GM19468 (cell line): ENCODE data around the gene NBR1.
"Not testable (repeated sequence)": the region's sequence is repeated elsewhere in the genome, so short reads cannot be mapped to it uniquely, and the experiment has no call there.

Experiments
- ATAC-seq: cut with Tn5 transposase; IDR thresholded peaks from one replicate; pipeline ENCODE4 v1.9.1; 2021; ENCODE audit warnings: mild to moderate bottlenecking, moderate library complexity, moderate number of reproducible peaks; ENCODE audit not compliant: unreplicated experiment; ENCODE audit errors: extremely low read depth

The NBR1 gene

DNA sequence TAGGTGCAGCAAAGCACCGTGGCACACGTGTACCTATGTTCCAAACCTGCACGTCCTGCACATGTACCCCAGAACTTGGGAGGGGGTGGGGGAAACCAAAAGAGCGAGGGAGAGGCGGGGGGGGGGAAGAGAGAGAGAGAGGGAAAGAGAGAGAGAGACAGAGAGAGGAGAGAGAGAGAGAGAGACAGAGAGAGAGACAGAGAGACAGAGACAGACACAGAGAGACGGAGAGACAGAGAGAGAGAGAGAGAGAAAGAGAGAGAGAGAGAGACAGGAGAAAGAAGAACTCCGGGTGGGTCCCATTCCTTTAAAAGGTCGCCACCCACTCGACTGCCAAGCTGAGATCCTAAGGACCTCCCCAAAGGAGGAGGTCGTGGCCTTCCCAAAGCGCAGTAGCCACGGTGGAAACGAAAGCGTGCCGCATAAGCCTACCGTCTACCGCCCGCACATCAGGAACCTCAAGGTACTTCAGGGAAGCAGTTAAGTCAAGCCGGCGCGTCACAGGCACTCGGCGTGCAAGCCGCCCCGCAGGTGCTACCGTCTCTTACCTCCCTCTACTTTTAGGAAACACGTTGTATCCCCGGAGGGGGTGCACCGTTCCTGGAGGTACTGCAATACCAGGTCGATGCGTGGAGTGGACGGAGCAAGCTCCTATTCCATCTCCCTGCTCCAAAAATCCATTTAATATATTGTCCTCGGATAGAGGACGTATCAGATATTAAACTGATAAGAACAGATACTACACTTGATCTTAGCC lies 69.8 kb downstream of the NBR1 start:
- not testable (repeated sequence) for ATAC-seq

GRCh38 chr17:43246456-43246855 lies 75.4 kb downstream of the NBR1 start:
- not testable (repeated sequence) for ATAC-seq
